Ishikawa (cell line): ENCODE results near the gene FBXO41.

Experiments used
- CEBPB ChIP-seq: IDR thresholded peaks from 2 replicates; pipeline ENCODE4 v1.6.1; 2012
- CREB1 ChIP-seq: IDR thresholded peaks from 2 replicates; pipeline ENCODE4 v1.6.1; 2012; ENCODE audit warnings: low read depth
- EGR1 ChIP-seq: IDR thresholded peaks from 2 replicates; pipeline ENCODE4 v1.6.1; 2012
- EP300 ChIP-seq: IDR thresholded peaks from 2 replicates; pipeline ENCODE4 v1.6.1; 2012; ENCODE audit warnings: borderline replicate concordance
- RAD21 ChIP-seq: IDR thresholded peaks from 2 replicates; pipeline ENCODE4 v1.6.1; 2012; ENCODE audit warnings: low read depth
- TAF1 ChIP-seq: IDR thresholded peaks from 2 replicates; pipeline ENCODE4 v1.6.1; 2012; ENCODE audit warnings: low read depth, mild to moderate bottlenecking
- TEAD4 ChIP-seq: IDR thresholded peaks from 2 replicates; pipeline ENCODE4 v1.6.1; 2012
- USF1 ChIP-seq: IDR thresholded peaks from 2 replicates; pipeline ENCODE4 v1.6.1; 2012
- YY1 ChIP-seq: IDR thresholded peaks from 2 replicates; pipeline ENCODE4 v1.6.1; 2012; ENCODE audit warnings: low read depth

- TF ChIP-seq RAD21: no peak
- TF ChIP-seq CEBPB: no peak
- TF ChIP-seq TAF1: no peak
- no peak for TF ChIP-seq EP300
- no peak for TF ChIP-seq YY1
- peak; percentile 47; the same call in 1 of the 2 replicates for TF ChIP-seq EGR1
- TF ChIP-seq USF1: no peak
- no peak for TF ChIP-seq TEAD4
- TF ChIP-seq CREB1: no peak
These were observed 15.2 kb downstream of the FBXO41 start for GRCh38 chr2:73268830-73269685.
